K562 (cell line): ENCODE measurements around the gene CHMP5. TPM values are rescaled to one million over a fixed set of nuclear protein-coding genes. Genes with fewer than 3 reads are reported as not detected.

Experiments used
- ATAC-seq: fragments of 200-7000 bp; cut with Tn5 transposase; 3 replicates; pipeline ENCODE4 v1.9.1; 2020; ENCODE audit warnings: moderate library complexity
- BruUV-seq: library from RNA; stranded (reverse); fragments of 400-500 nt; replicated peaks from 2 replicates; lab custom pipeline; 2021; lab: Mats Ljungman, UMichigan
- CTCF ChIA-PET: fragments of 300-600 bp; formaldehyde crosslinking; extraction: SDS; loops from one replicate; lab custom pipeline; 2021; ENCODE audit warnings: low intra/inter-chr PET ratio; lab: Yijun Ruan, JAX
- POLR2A ChIA-PET: fragments of 300-600, 350-650 bp; sonication (Branson Sonifier 250); formaldehyde crosslinking; extraction: SDS; loops from one replicate; lab custom pipeline; 2021; ENCODE audit warnings: antibody characterized with exemption, inconsistent platforms; lab: Yijun Ruan, JAX
- DNase-seq, 4 experiments: peaks; one replicate each; pipeline versions ENCODE4 v3.0.0 to v3.0.0-alpha.2; 2011 to 2018; ENCODE audit warnings: low spot score in 3 of 4, mixed read lengths in 3 of 4; ENCODE audit errors: extremely low read depth in 1 of 4
- FAIRE-seq: peaks from 2 replicates; lab custom pipeline; 2011; peaks lifted over from hg19 to GRCh38; lab: Jason Lieb, UNC
- H2AFZ ChIP-seq: 2 replicates; pipeline ENCODE4 v1.6.0; 2011; ENCODE audit warnings: low read depth, low read length, control low read depth, inconsistent platforms
- H3K27ac ChIP-seq: fragments of 200-600 bp; 3 replicates; pipeline ENCODE4 v1.8.0; 2011; ENCODE audit warnings: low read depth, mild to moderate bottlenecking, control low read depth, inconsistent platforms, low read length, moderate library complexity, mixed read lengths; ENCODE audit errors: extremely low read depth
- H3K27me3 ChIP-seq, 2 experiments: fragments of 300-600 bp in 1 of 2; 2 replicates in 1 of 2; 3 replicates in 1 of 2; pipeline versions ENCODE4 v1.6.0 to v1.8.0; 2011; ENCODE audit warnings: inconsistent platforms in 2 of 2, low read length in 2 of 2, mild to moderate bottlenecking in 1 of 2, mixed read lengths in 1 of 2, moderate library complexity in 1 of 2; ENCODE audit not compliant: control insufficient read depth in 2 of 2, insufficient read depth in 2 of 2
- H3K36me3 ChIP-seq: fragments of 300-600 bp; 3 replicates; pipeline ENCODE4 v1.8.0; 2011; ENCODE audit warnings: mild to moderate bottlenecking, low read length, inconsistent platforms; ENCODE audit not compliant: control insufficient read depth, insufficient read depth
- H3K4me1 ChIP-seq, 2 experiments: fragments of 200-600 bp in 1 of 2; replicated peaks in 1 of 2; 2 replicates in 1 of 2; 3 replicates in 1 of 2; pipeline versions ENCODE4 v1.5.1 to v1.8.0; 2011; ENCODE audit warnings: inconsistent platforms in 2 of 2, low read length in 2 of 2, mild to moderate bottlenecking in 1 of 2, mixed read lengths in 1 of 2, moderate library complexity in 1 of 2; ENCODE audit not compliant: control insufficient read depth in 2 of 2, insufficient read depth in 2 of 2
- H3K4me2 ChIP-seq: 2 replicates; pipeline ENCODE4 v1.6.1; 2011; ENCODE audit warnings: low read length, control low read depth, inconsistent platforms, mixed read lengths; ENCODE audit not compliant: insufficient read depth
- H3K4me3 ChIP-seq: fragments of 200-600 bp; sonication (generic), shearing (Covaris generic); 2 replicates; pipeline ENCODE4 v1.5.1; 2016; ENCODE audit warnings: control low read depth, inconsistent platforms
- H3K79me2 ChIP-seq: fragments of 200-600 bp; 3 replicates; pipeline ENCODE4 v1.8.0; 2011; ENCODE audit warnings: low read length, inconsistent platforms; ENCODE audit not compliant: control insufficient read depth, insufficient read depth
- H3K9ac ChIP-seq, 2 experiments: 2 replicates each; pipeline versions ENCODE4 v1.6.0 to v1.6.1; 2011; ENCODE audit warnings: low read depth in 2 of 2, low read length in 2 of 2, control low read depth in 1 of 2, inconsistent platforms in 1 of 2, mild to moderate bottlenecking in 1 of 2, mixed read lengths in 1 of 2; ENCODE audit not compliant: insufficient read depth in 1 of 2
- H3K9me1 ChIP-seq: one replicate; pipeline ENCODE4 v1.6.0; 2011; ENCODE audit warnings: inconsistent platforms, mild to moderate bottlenecking, low read length, moderate library complexity; ENCODE audit not compliant: control insufficient read depth, insufficient read depth
- H3K9me3 ChIP-seq: replicated peaks from 2 replicates; pipeline ENCODE4 v1.5.1; 2011; ENCODE audit warnings: low read depth, low read length, inconsistent platforms; ENCODE audit not compliant: control insufficient read depth, insufficient read depth
- H4K20me1 ChIP-seq: replicated peaks from 2 replicates; pipeline ENCODE4 v1.6.1; 2011; ENCODE audit warnings: low read length, inconsistent platforms, mixed read lengths; ENCODE audit not compliant: control insufficient read depth, insufficient read depth
- CAMTA2 ChIP-seq: fragments of 250-450 bp; sonication (Bioruptor Pico); conservative IDR thresholded peaks from 2 replicates; pipeline ENCODE4 v1.5.1; 2022
- CEBPB ChIP-seq: fragments of 450-650 bp; IDR thresholded peaks from 2 replicates; pipeline ENCODE4 v1.6.1; 2016; ENCODE audit warnings: missing genetic modification characterization, missing compliant biosample characterization
- CREB1 ChIP-seq, 2 experiments: sonication (generic) in 1 of 2; formaldehyde crosslinking in 1 of 2; IDR thresholded peaks; 2 replicates each; pipeline versions ENCODE4 v1.6.1 to v1.8.0; 2012 to 2022; ENCODE audit warnings: inconsistent platforms in 1 of 2, mild to moderate bottlenecking in 1 of 2, missing genetic modification reagents in 1 of 2, moderate library complexity in 1 of 2
- EZH2 ChIP-seq: IDR thresholded peaks from 2 replicates; pipeline ENCODE4 v1.6.1; 2012; ENCODE audit warnings: low read depth, mild to moderate bottlenecking, inconsistent platforms, low read length, borderline replicate concordance
- HNRNPUL1 ChIP-seq: fragments of 200-400 bp; formaldehyde crosslinking; IDR thresholded peaks from 2 replicates; pipeline ENCODE4 v1.6.1; 2017; ENCODE audit warnings: low read length
- JUND ChIP-seq, 2 experiments: IDR thresholded peaks; 2 replicates in 1 of 2; 3 replicates in 1 of 2; pipeline ENCODE4 v1.6.1; 2011; ENCODE audit warnings: borderline replicate concordance in 2 of 2, low read depth in 2 of 2, low read length in 2 of 2, improper control_type of control experiment in 1 of 2, missing biosample characterization in 1 of 2, missing genetic modification characterization in 1 of 2, missing genetic modification reagents in 1 of 2
- KAT8 ChIP-seq: fragments of 450-650 bp; IDR thresholded peaks from 2 replicates; pipeline ENCODE4 v1.6.1; 2016; ENCODE audit warnings: low read depth, mild to moderate bottlenecking
- LCOR ChIP-seq: sonication (generic); formaldehyde crosslinking; IDR thresholded peaks from 2 replicates; pipeline ENCODE4 v1.8.0; 2022; ENCODE audit warnings: mild to moderate bottlenecking, missing genetic modification reagents
- NR2C1 ChIP-seq, 2 experiments: fragments of 450-650 bp; IDR thresholded peaks; 2 replicates each; pipeline ENCODE4 v1.6.1; 2017; ENCODE audit warnings: mild to moderate bottlenecking in 2 of 2, antibody characterized with exemption in 1 of 2, inconsistent platforms in 1 of 2, missing compliant biosample characterization in 1 of 2, missing genetic modification characterization in 1 of 2
- POLR2G ChIP-seq: fragments of 200-400 bp; formaldehyde crosslinking; IDR thresholded peaks from 2 replicates; pipeline ENCODE4 v1.6.1; 2017; ENCODE audit warnings: low read depth, mild to moderate bottlenecking, antibody characterized with exemption, low read length, moderate library complexity
- PRMT5 ChIP-seq: sonication (generic); formaldehyde crosslinking; IDR thresholded peaks from 2 replicates; pipeline ENCODE4 v1.5.0; 2020; ENCODE audit warnings: missing genetic modification reagents
- PTRF ChIP-seq: fragments of 450-650 bp; IDR thresholded peaks from 2 replicates; pipeline ENCODE4 v1.6.1; 2016; ENCODE audit warnings: mild to moderate bottlenecking, missing genetic modification characterization, missing compliant biosample characterization
- PYGO2 ChIP-seq: fragments of 450-650 bp; IDR thresholded peaks from 2 replicates; pipeline ENCODE4 v1.6.1; 2016; ENCODE audit warnings: mild to moderate bottlenecking, missing genetic modification characterization, moderate library complexity, missing compliant biosample characterization
- SIRT6 ChIP-seq: IDR thresholded peaks from one replicate; pipeline ENCODE4 v1.6.1; 2012; ENCODE audit warnings: low read depth, mild to moderate bottlenecking, control low read depth, inconsistent platforms, low read length, moderate library complexity
- SLC30A9 ChIP-seq: fragments of 250-450 bp; sonication (Bioruptor Pico); IDR thresholded peaks from 2 replicates; pipeline ENCODE4 v1.8.0; 2022; ENCODE audit warnings: mild to moderate bottlenecking, moderate library complexity
- TAL1 ChIP-seq: fragments of 450-650 bp; IDR thresholded peaks from 2 replicates; pipeline ENCODE4 v1.6.1; 2016; ENCODE audit warnings: mild to moderate bottlenecking
- YBX1 ChIP-seq: fragments of 450-650 bp; IDR thresholded peaks from 2 replicates; pipeline ENCODE4 v1.7.1; 2016; ENCODE audit warnings: mild to moderate bottlenecking
- ZNF175 ChIP-seq: fragments of 200-800 bp; sonication (Bioruptor generic); IDR thresholded peaks from 2 replicates; pipeline ENCODE4 v1.6.1; 2016; ENCODE audit warnings: low read depth, mild to moderate bottlenecking, missing genetic modification characterization, missing compliant biosample characterization
- ZNF316 ChIP-seq: fragments of 450-650 bp; IDR thresholded peaks from 2 replicates; pipeline ENCODE4 v1.6.1; 2016
- ZNF444 ChIP-seq: fragments of 250-450 bp; sonication (Bioruptor Pico); IDR thresholded peaks from 2 replicates; pipeline ENCODE4 v1.4.0; 2020; ENCODE audit warnings: mild to moderate bottlenecking, moderate library complexity
- ZNF639 ChIP-seq, 2 experiments: fragments of 200-800 bp in 1 of 2; sonication (Bioruptor generic) in 1 of 2; sonication (generic) in 1 of 2; formaldehyde crosslinking in 1 of 2; IDR thresholded peaks in 1 of 2; conservative IDR thresholded peaks in 1 of 2; 2 replicates each; pipeline versions ENCODE4 v1.5.0 to v1.6.1; 2016 to 2020; ENCODE audit warnings: missing compliant biosample characterization in 1 of 2, missing genetic modification characterization in 1 of 2, missing genetic modification reagents in 1 of 2
- WGBS: fragments of 100-300 bp; shearing (Covaris generic); methylation state at CpG from one replicate; pipeline ENCODE4 v1.1.6; 2016; ENCODE audit warnings: low coverage, mixed read lengths; ENCODE audit not compliant: insufficient coverage; ENCODE audit errors: missing lambda C conversion rate; 5-methylcytosine and 5-hydroxymethylcytosine counted together
- in situ Hi-C: fragments of 300-500 bp; cut with MboI; formaldehyde crosslinking; loops from 4 replicates; pipeline ENCODE4 v1.15.0; 2018; ENCODE audit warnings: inconsistent platforms, mixed read lengths
- intact Hi-C: fragments of 100-400 bp; cut with micrococcal nuclease; formaldehyde crosslinking; loops from 2 replicates; pipeline ENCODE4 v1.14.2; 2022
- polyA plus RNA-seq, 8 experiments: library from polyadenylated mRNA; depleted of rRNA in 4 of 8; stranded (reverse) in 5 of 8; unstranded in 3 of 8; fragments of >200 nt; fragmentation: Nextera tagmentation in 2 of 8; fragmentation: Illumina TruSeq in 1 of 8; extraction: Ambion mirVana in 2 of 8; extraction: Trizol in 1 of 8; gene quantifications; 2 replicates each; pipeline versions ENCODE4 v1.2.1 to v1.2.3, GENCODE V29; 2011 to 2014; ENCODE audit warnings: inconsistent platforms in 1 of 8, missing spikeins in 1 of 8
- total RNA-seq, 7 experiments: library from RNA; depleted of rRNA in 6 of 7; stranded (reverse); fragments of >200 nt in 6 of 7; fragmentation: Illumina TruSeq in 2 of 7; extraction: Trizol in 2 of 7; gene quantifications; 2 replicates each; pipeline versions ENCODE4 v1.2.1 to v1.2.3, GENCODE V29; 2011 to 2021; ENCODE audit warnings: low replicate concordance in 1 of 7

The CHMP5 gene
- total and polyA plus RNA-seq, 9 of the 15 experiments (the other 6 are each of a cell fraction or from before 2014, with no cell fraction given): 36.0 to 105 (median 54.9) TPM

DNA sequence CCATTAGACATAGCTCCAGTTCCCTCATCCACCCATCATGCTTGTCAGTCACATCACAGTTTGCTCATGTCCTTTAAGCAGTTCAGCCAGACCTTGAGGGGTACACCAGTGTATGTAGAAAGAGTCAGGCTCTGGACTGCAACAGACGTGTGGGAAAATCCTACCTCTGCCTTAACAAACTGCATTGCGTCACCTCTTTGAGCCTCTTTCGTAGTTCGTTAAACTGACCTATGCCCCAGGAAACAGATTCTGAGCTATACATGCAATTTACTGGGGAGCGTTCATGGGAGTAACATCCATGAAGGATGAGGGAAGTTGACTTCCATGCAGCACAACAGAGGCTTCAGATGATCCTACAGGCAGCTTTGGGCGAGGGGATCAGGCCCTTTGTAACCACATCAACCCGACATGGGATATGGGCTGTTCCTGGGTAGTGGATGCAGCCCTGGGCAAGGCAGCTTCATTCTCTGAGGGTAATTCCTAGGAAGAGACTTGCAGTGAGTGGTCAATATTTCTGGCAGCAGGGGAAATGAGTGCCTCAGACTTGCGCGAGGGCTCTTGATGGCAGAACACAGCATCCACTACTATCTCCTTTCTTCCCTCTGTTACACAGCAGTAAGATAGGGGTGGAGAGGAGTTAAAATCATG lies 20.6 kb upstream of the CHMP5 start (continued):
- TF ChIP-seq JUND (IDR thresholded peaks at IDR 0.05; ENCODE audit: borderline replicate concordance, low read depth, low read length) (no peak), JUND (tag; IDR thresholded peaks at IDR 0.05; ENCODE audit: borderline replicate concordance, low read depth, low read length) (no peak), YBX1 (no peak), NR2C1 (IDR thresholded peaks at IDR 0.05) (no peak), NR2C1 (tag; IDR thresholded peaks at IDR 0.05) (0 out of 2 replicates have a peak, but pooled peaks have one; percentile 35), PRMT5 (CRISPR knock-in tag) (no peak), SIRT6 (no peak), ZNF316 (no peak), CEBPB (tag) (peak; percentile 60), TAL1 (no peak), LCOR (CRISPR knock-in tag) (no peak), PTRF (no peak)

DNA sequence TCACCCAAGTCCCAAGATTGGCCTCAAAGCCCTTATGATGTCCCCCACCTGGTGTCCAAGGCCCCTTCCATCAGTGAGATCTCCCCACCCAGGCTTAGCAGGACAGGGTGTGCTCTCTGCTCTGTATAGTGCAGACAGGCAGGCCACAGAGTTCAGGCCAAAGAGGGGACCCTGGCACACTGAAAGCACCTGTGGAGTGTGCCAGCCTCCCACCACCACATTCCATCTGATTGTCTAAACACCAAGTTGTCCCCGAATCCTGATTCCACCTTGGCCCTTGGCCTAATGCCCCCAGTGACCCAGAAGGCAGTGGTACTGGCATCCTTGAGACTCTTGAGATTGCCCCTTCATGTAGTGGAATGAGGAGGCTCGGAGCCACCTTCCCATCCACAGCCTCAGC lies 19.5 kb upstream of the CHMP5 start:
- no peak overlapping the region for H2AFZ ChIP-seq
- H3K27ac ChIP-seq: no peak overlapping the region
- H3K36me3 ChIP-seq: 0 out of 3 replicates have a peak, but pooled peaks cover 5% of the 10 kb centered on the region
- ATAC-seq: no peak
- no peak overlapping the region for H3K9ac ChIP-seq
- H4K20me1 ChIP-seq: no peaks in the 10 kb centered on the region; the same call in 1 of the 2 replicates
- ChIA-PET POLR2A (interaction anchor here (1.2 to 1.4 kb wide), 2 partner anchors 15 to 220 kb away, joined by 3 read pairs; partner anchors contain the start of gene DNAJA1), CTCF (no interaction called here)
- H3K9me3 ChIP-seq: no peaks in the 10 kb centered on the region
- BruUV-seq: no TSS peak
- in situ Hi-C loops: loop anchor here (25.0 kb wide), 2 partner anchors 683 to 858 kb away; partner anchors contain the start of genes ACO1, NDUFB6, SMIM27 and TOPORS
- no peaks in the 10 kb centered on the region for H3K9me1 ChIP-seq
- 83% methylated on average over 2 of the region's 2 CpGs for WGBS
- H3K79me2 ChIP-seq: no peaks in the 10 kb centered on the region
- no peak overlapping the region for H3K4me2 ChIP-seq
- intact Hi-C loops: no loop called here
- no peak overlapping the region for H3K4me3 ChIP-seq
- peaks cover 6% of the 10 kb centered on the region in 2 experiments; a peak in 4 of 5 replicates for H3K4me1 ChIP-seq
- no peak for DNase-seq
- FAIRE-seq: no peak
- no peaks in the 10 kb centered on the region for H3K27me3 ChIP-seq
- TF ChIP-seq KAT8 (no peak), SLC30A9 (no peak), CREB1 (IDR thresholded peaks at IDR 0.05) (no peak), CREB1 (CRISPR knock-in tag; IDR thresholded peaks at IDR 0.05) (no peak), ZNF639 (CRISPR knock-in tag; conservative IDR thresholded peaks at IDR 0.05 in 1 of 2, IDR thresholded peaks at IDR 0.05 in 1 of 2) (no peak), ZNF175 (CRISPR knock-in tag) (no peak), POLR2G (no peak), PYGO2 (tag) (no peak), HNRNPUL1 (no peak), EZH2 (no peak), ZNF444 (CRISPR knock-in tag) (no peak), CAMTA2 (CRISPR knock-in tag) (no peak)
